NCI-H748 treated with DMSO at 0.1 percent for 48 hours (cell line): ENCODE data around the gene LGI2.

ENCODE experiments used
- DNase-seq: peaks from one replicate; lab custom pipeline; 2025; lab: John Stamatoyannopoulos, UW

LGI2 gene

DNA sequence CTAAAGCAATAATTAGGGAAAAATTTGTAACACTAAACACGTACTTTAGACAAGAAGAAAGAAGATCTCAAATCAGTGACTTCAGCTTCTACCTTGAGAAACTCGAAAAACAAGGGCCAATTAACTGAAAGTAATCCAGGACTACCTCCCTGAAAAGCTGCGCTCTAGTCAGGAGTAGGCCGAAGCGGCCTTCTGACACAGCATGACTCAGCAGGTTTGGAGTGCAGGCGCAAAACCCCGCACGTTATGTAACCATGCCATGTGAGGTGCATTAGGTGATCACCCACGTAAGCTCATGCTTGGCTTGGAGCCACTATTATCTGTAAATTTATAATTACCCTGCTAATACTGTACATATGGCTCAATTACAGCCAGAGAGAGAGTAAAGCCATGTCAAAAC is 65.1 kb downstream of the LGI2 start:
- DNase-seq = no peak

GRCh38 chr4:24963277-24963676 is 67.5 kb downstream of the LGI2 start:
- DNase-seq = no peak

- no peak for DNase-seq
Measured at GRCh38 chr4:24957886-24958285, 72.9 kb downstream of the LGI2 start.

- DNase-seq = no peak
Measured at GRCh38 chr4:24956763-24957162, 74.0 kb downstream of the LGI2 start.

DNA sequence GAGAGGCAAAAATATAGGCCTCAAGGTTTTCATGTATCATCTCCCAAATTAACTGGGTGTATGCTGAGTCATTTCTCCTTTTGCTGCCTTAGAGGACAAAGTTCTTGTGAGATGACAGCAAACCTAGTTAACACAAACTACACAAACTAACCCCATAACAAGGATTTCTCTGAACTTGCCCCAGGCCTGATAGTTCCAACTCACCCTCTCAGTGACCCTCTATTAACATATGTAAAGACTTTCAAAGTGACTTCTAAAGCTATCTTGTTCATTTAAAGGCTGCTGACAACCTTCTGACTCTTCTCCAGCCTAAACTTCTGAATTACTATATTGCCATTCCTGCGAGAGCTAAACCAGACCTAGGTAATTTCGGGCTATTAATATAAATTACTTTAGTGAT is 74.7 kb downstream of the LGI2 start:
- no peak for DNase-seq

DNA sequence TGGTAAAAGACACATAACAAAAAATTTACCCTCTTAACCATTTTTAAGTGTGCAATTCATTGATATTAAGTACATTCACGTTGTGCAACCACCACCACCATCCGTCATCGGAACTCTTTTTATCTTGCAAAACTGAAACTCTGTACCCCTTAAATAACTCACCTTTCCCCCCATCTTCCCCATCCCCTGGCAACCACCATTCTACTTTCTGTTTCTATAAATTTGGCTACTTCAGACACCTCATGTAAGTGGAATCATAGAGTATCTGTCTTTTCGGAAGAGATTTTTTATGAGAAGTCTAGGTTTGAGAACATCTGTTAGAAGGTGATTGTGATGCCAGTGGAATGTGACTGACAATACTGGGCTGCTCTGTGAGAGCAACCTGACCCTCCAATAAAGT is 78.1 kb downstream of the LGI2 start:
- DNase-seq = no peak

DNA sequence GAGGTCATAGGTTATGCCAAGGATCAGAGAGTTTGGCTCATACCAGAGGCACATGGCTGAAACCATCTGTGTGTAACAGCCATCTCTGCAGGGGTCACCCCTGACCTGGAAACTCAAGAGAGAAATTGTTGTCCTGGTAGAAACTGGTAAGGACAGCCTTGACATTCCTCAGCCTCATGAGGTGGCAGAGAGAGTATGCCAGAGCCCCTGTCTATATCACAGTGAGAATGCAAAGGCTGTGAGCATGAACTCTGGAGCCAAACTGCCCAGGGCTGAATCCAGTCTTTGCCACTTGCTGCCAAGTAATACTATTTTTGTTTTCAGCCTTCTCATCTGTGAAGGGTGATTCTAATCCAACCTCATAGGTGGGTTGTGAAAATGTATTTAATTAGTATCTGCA is 80.8 kb downstream of the LGI2 start:
- no peak for DNase-seq
